Measurements from ENCODE around the gene BID. TPM values are rescaled to one million over a fixed set of nuclear protein-coding genes. Genes with fewer than 3 reads are reported as not detected.

The BID gene
- total RNA-seq, 1 donor from 2014 or later: 49.7 TPM

GRCh38 chr22:17783773-17784480, 9.7 kb upstream of the BID start:
- DNase-seq (ENCODE audit: low read depth in 2 of 2): no peak

GRCh38 chr22:17783312-17783711, 9.0 kb upstream of the BID start:
- DNase-seq (ENCODE audit: low read depth in 2 of 2): no peak

GRCh38 chr22:17782621-17783020, 8.4 kb upstream of the BID start:
- no peak for DNase-seq (ENCODE audit: low read depth in 2 of 2)

- DNase-seq (ENCODE audit: low read depth in 2 of 2): no peak
These were observed 7.9 kb upstream of the BID start for GRCh38 chr22:17782158-17782557.

GRCh38 chr22:17781319-17782031, 7.2 kb upstream of the BID start:
- DNase-seq (ENCODE audit: low read depth in 2 of 2): peak; percentile 47 to 78

GRCh38 chr22:17780741-17781318, 6.6 kb upstream of the BID start:
- no peak for DNase-seq (ENCODE audit: low read depth in 2 of 2)

- no peak for DNase-seq (ENCODE audit: low read depth in 2 of 2)
These were observed 6.0 kb upstream of the BID start for GRCh38 chr22:17780116-17780740.

GRCh38 chr22:17779286-17780115, 5.2 kb upstream of the BID start:
- no peak for DNase-seq (ENCODE audit: low read depth in 2 of 2)

GRCh38 chr22:17778412-17778976, 4.2 kb upstream of the BID start:
- no peak for DNase-seq (ENCODE audit: low read depth in 2 of 2)

- DNase-seq (ENCODE audit: low read depth in 2 of 2): no peak
These were observed 3.4 kb upstream of the BID start for GRCh38 chr22:17777717-17778044.

GRCh38 chr22:17777005-17777716, 2.9 kb upstream of the BID start:
- DNase-seq (ENCODE audit: low read depth in 2 of 2): peak; percentile 72 to 86

GRCh38 chr22:17775781-17776465, 1.7 kb upstream of the BID start:
- no peak for DNase-seq (ENCODE audit: low read depth in 2 of 2)

GRCh38 chr22:17774926-17775685, 837 bp upstream of the BID start:
- no peak for DNase-seq (ENCODE audit: low read depth in 2 of 2)

- DNase-seq (ENCODE audit: low read depth in 2 of 2): peak in 1 of 2 donors; percentile 38
These were observed 563 bp downstream of the BID start for GRCh38 chr22:17773606-17774205.

- no peak for DNase-seq (ENCODE audit: low read depth in 2 of 2)
These were observed 1.2 kb downstream of the BID start for GRCh38 chr22:17772958-17773605.

GRCh38 chr22:17772249-17772957, 1.9 kb downstream of the BID start:
- DNase-seq (ENCODE audit: low read depth in 2 of 2): peak in 1 of 2 donors; percentile 52
